Measurements from ENCODE around the gene ATP6V1C2.

The ATP6V1C2 gene

GRCh38 chr2:10721396-10722251 lies at the start of gene ATP6V1C2:
Gene ATP6V1C2 (plus strand): TSS chr2:10721630. CDS start chr2:10722850, 1,220 bp downstream.
- POLR2A ChIA-PET: interaction anchor here (0.5 kb wide), 1 partner anchor 79 kb away, joined by 3 read pairs; no protein-coding TSS in a partner anchor

GRCh38 chr2:10675131-10675530 lies 46.3 kb upstream of the ATP6V1C2 start:
- POLR2A ChIA-PET: interaction anchor here (1.1 kb wide), 1 partner anchor 14 kb away, joined by 3 read pairs; the partner anchor contains the start of gene NOL10
- CTCF ChIA-PET: no interaction called here

More at GRCh38 chr2:10721396-10722251, at the start of gene ATP6V1C2:
- CTCF ChIA-PET: no interaction called here
- no peak for TF ChIP-seq TARDBP (IDR thresholded peaks at IDR 0.05)
- TF ChIP-seq BHLHE40 (IDR thresholded peaks at IDR 0.05; ENCODE audit: borderline replicate concordance): no peak
- no peak for TF ChIP-seq FOXA1 (IDR thresholded peaks at IDR 0.05)
- no peak for TF ChIP-seq ELF4 (IDR thresholded peaks at IDR 0.05)
- no peak for TF ChIP-seq ARNT (IDR thresholded peaks at IDR 0.05)
- TF ChIP-seq FOXK2 (IDR thresholded peaks at IDR 0.05): no peak
- no peak for TF ChIP-seq HDGF (IDR thresholded peaks at IDR 0.05; ENCODE audit: borderline replicate concordance)
- TF ChIP-seq LEF1 (IDR thresholded peaks at IDR 0.05; ENCODE audit: borderline replicate concordance): no peak
- no peak for TF ChIP-seq SUZ12 (IDR thresholded peaks at IDR 0.05)
- TF ChIP-seq L3MBTL2 (conservative IDR thresholded peaks at IDR 0.05): no peak
- TF ChIP-seq FOXM1 (IDR thresholded peaks at IDR 0.05; ENCODE audit: borderline replicate concordance): no peak
- no peak for TF ChIP-seq ZNF384 (IDR thresholded peaks at IDR 0.05)
- TF ChIP-seq SP1 (IDR thresholded peaks at IDR 0.05): no peak
- DNase-seq (ENCODE audit: extremely low spot score): peak; percentile 69

GRCh38 chr2:10678225-10678624 lies 43.2 kb upstream of the ATP6V1C2 start:
- TF ChIP-seq ZNF384 (IDR thresholded peaks at IDR 0.05): peak; percentile 91
- no peak for TF ChIP-seq FOXM1 (IDR thresholded peaks at IDR 0.05; ENCODE audit: borderline replicate concordance)
- ChIA-PET CTCF (interaction anchor here (0.6 kb wide), 2 partner anchors 90 to 373 kb away, joined by 3 to 9 read pairs; no protein-coding TSS in a partner anchor), POLR2A (no interaction called here)
- DNase-seq (ENCODE audit: extremely low spot score): no peak

More at GRCh38 chr2:10675131-10675530, 46.3 kb upstream of the ATP6V1C2 start:
- TF ChIP-seq TARDBP (IDR thresholded peaks at IDR 0.05): no peak
- TF ChIP-seq SP1 (IDR thresholded peaks at IDR 0.05): no peak
- no peak for TF ChIP-seq CTBP1 (IDR thresholded peaks at IDR 0.05; ENCODE audit: borderline replicate concordance)
- no peak for TF ChIP-seq L3MBTL2 (conservative IDR thresholded peaks at IDR 0.05)
- no peak for TF ChIP-seq NFRKB (IDR thresholded peaks at IDR 0.05)
- TF ChIP-seq ARNT (IDR thresholded peaks at IDR 0.05): no peak
- no peak for TF ChIP-seq LEF1 (IDR thresholded peaks at IDR 0.05; ENCODE audit: borderline replicate concordance)
- no peak for TF ChIP-seq PKNOX1 (IDR thresholded peaks at IDR 0.05)
- no peak for TF ChIP-seq FOXK2 (IDR thresholded peaks at IDR 0.05)
- no peak for TF ChIP-seq HDGF (IDR thresholded peaks at IDR 0.05; ENCODE audit: borderline replicate concordance)
- TF ChIP-seq BHLHE40 (IDR thresholded peaks at IDR 0.05; ENCODE audit: borderline replicate concordance): no peak
- no peak for TF ChIP-seq ZNF384 (IDR thresholded peaks at IDR 0.05)
- TF ChIP-seq ELF4 (IDR thresholded peaks at IDR 0.05): no peak
- no peak for TF ChIP-seq FOXA1 (IDR thresholded peaks at IDR 0.05)
- no peak for TF ChIP-seq FOXM1 (IDR thresholded peaks at IDR 0.05; ENCODE audit: borderline replicate concordance)
- TF ChIP-seq SUZ12 (IDR thresholded peaks at IDR 0.05): no peak
- no peak for DNase-seq (ENCODE audit: extremely low spot score)

- CTCF ChIA-PET: no interaction called here
- POLR2A ChIA-PET: no interaction called here
- TF ChIP-seq FOXM1 (IDR thresholded peaks at IDR 0.05; ENCODE audit: borderline replicate concordance): no peak
- TF ChIP-seq FOXK2 (IDR thresholded peaks at IDR 0.05): no peak
- TF ChIP-seq ZNF384 (IDR thresholded peaks at IDR 0.05): no peak
- no peak for TF ChIP-seq FOXA1 (IDR thresholded peaks at IDR 0.05)
Measured at GRCh38 chr2:10680214-10680613, 41.2 kb upstream of the ATP6V1C2 start.

GRCh38 chr2:10680957-10681356 lies 40.5 kb upstream of the ATP6V1C2 start:
- TF ChIP-seq FOXA1 (IDR thresholded peaks at IDR 0.05): no peak
- no peak for TF ChIP-seq SUZ12 (IDR thresholded peaks at IDR 0.05)
- no peak for TF ChIP-seq ARNT (IDR thresholded peaks at IDR 0.05)
- TF ChIP-seq NFRKB (IDR thresholded peaks at IDR 0.05): no peak
- no peak for TF ChIP-seq LEF1 (IDR thresholded peaks at IDR 0.05; ENCODE audit: borderline replicate concordance)
- TF ChIP-seq PKNOX1 (IDR thresholded peaks at IDR 0.05): no peak
- ChIA-PET CTCF (no interaction called here), POLR2A (interaction anchor here (1.4 kb wide), 1 partner anchor 8 kb away, joined by 5 read pairs; no protein-coding TSS in a partner anchor)
- DNase-seq (ENCODE audit: extremely low spot score): no peak

More at GRCh38 chr2:10680214-10680613, 41.2 kb upstream of the ATP6V1C2 start:
- DNase-seq (ENCODE audit: extremely low spot score): no peak

- ChIA-PET CTCF (no interaction called here), POLR2A (no interaction called here)
- TF ChIP-seq L3MBTL2 (conservative IDR thresholded peaks at IDR 0.05) (no peak), SUZ12 (IDR thresholded peaks at IDR 0.05) (no peak), TARDBP (IDR thresholded peaks at IDR 0.05) (no peak), NFRKB (IDR thresholded peaks at IDR 0.05) (no peak), LEF1 (IDR thresholded peaks at IDR 0.05; ENCODE audit: borderline replicate concordance) (no peak), FOXA1 (IDR thresholded peaks at IDR 0.05) (no peak), ZNF384 (IDR thresholded peaks at IDR 0.05) (no peak)
- no peak for DNase-seq (ENCODE audit: extremely low spot score)
Measured at GRCh38 chr2:10686176-10686730, 35.2 kb upstream of the ATP6V1C2 start.
